Bronchial epithelial cell (primary cell): ENCODE measurements around the gene LRRC1. TPM values are rescaled to one million over a fixed set of nuclear protein-coding genes. Genes with fewer than 3 reads are reported as not detected.

ENCODE experiments used
- DNase-seq: peaks from one replicate; pipeline ENCODE4 v3.0.0-alpha.2; 2010; ENCODE audit warnings: low read depth
- FAIRE-seq: peaks from 2 replicates; lab custom pipeline; 2011; peaks lifted over from hg19 to GRCh38; lab: Jason Lieb, UNC
- H3K27me3 ChIP-seq: 2 replicates; pipeline ENCODE4 v1.5.1; 2011; ENCODE audit warnings: low read length; ENCODE audit not compliant: control insufficient read depth, insufficient read depth
- H3K36me3 ChIP-seq: 2 replicates; pipeline ENCODE4 v1.5.1; 2011; ENCODE audit warnings: low read length; ENCODE audit not compliant: control insufficient read depth, insufficient read depth
- H3K4me3 ChIP-seq: 2 replicates; pipeline ENCODE4 v1.5.1; 2011; ENCODE audit warnings: mild to moderate bottlenecking, low read depth, low read length, control low read depth
- total RNA-seq: library from RNA; depleted of rRNA; stranded (reverse); fragments of >200 nt; gene quantifications from 2 replicates; pipeline ENCODE4 v1.2.1, GENCODE V29; 2014
- TF ChIP-seq, protein P1 (sequence below): IDR thresholded peaks from 2 replicates; pipeline ENCODE4 v1.5.1; 2011; ENCODE audit warnings: mild to moderate bottlenecking, moderate library complexity, low read length, control low read depth, inconsistent platforms; ENCODE audit not compliant: insufficient read depth, severe bottlenecking

Gene LRRC1
- total RNA-seq, 1 donor from 2014 or later, result 19.7 TPM

- TF ChIP-seq, protein P1, sequence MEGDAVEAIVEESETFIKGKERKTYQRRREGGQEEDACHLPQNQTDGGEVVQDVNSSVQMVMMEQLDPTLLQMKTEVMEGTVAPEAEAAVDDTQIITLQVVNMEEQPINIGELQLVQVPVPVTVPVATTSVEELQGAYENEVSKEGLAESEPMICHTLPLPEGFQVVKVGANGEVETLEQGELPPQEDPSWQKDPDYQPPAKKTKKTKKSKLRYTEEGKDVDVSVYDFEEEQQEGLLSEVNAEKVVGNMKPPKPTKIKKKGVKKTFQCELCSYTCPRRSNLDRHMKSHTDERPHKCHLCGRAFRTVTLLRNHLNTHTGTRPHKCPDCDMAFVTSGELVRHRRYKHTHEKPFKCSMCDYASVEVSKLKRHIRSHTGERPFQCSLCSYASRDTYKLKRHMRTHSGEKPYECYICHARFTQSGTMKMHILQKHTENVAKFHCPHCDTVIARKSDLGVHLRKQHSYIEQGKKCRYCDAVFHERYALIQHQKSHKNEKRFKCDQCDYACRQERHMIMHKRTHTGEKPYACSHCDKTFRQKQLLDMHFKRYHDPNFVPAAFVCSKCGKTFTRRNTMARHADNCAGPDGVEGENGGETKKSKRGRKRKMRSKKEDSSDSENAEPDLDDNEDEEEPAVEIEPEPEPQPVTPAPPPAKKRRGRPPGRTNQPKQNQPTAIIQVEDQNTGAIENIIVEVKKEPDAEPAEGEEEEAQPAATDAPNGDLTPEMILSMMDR, result no peak
- H3K27me3 ChIP-seq, result no peaks in the 10 kb centered on the region
- H3K36me3 ChIP-seq, result no peaks in the 10 kb centered on the region
- FAIRE-seq (no peak), DNase-seq (no peak)
- H3K4me3 ChIP-seq, result no peak overlapping the region
Measured at GRCh38 chr6:53944543-53944942, 149.7 kb downstream of the LRRC1 start.

GRCh38 chr6:53945765-53946407, 151.1 kb downstream of the LRRC1 start:
- Histone ChIP-seq H3K27me3 (no peaks in the 10 kb centered on the region), H3K4me3 (no peak overlapping the region), H3K36me3 (no peaks in the 10 kb centered on the region)
- DNase-seq (no peak), FAIRE-seq (no peak)
- TF ChIP-seq, protein P1, result no peak

GRCh38 chr6:53947780-53948179, 153.0 kb downstream of the LRRC1 start:
- no peak overlapping the region for H3K4me3 ChIP-seq
- no peaks in the 10 kb centered on the region for H3K36me3 ChIP-seq
- no peak for FAIRE-seq
- H3K27me3 ChIP-seq, result no peaks in the 10 kb centered on the region
- TF ChIP-seq, protein P1, result no peak
- no peak for DNase-seq

DNA sequence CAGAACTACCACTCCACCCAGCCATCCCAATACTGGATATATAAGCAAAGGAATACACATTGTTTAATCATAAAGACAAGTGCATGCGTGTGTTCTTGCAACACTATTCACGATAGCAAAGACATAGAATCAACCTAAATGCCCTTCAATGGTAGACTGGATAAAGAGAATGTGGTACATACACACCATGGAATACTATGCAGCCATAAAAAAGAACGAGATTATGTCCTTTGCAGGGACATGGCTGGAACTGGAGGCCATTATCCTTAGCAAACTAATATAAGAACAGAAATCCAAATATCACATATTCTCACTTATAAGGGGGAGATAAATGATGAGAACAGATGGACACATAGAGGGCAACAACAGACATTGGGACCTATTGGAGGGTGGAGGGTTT, 156.6 kb downstream of the LRRC1 start:
- FAIRE-seq (no peak), DNase-seq (no peak)
- no peak overlapping the region for H3K4me3 ChIP-seq
- no peaks in the 10 kb centered on the region for H3K27me3 ChIP-seq
- TF ChIP-seq, protein P1, result no peak
- no peaks in the 10 kb centered on the region for H3K36me3 ChIP-seq

- Histone ChIP-seq H3K27me3 (no peaks in the 10 kb centered on the region), H3K4me3 (no peak overlapping the region), H3K36me3 (no peaks in the 10 kb centered on the region)
- no peak for FAIRE-seq
- DNase-seq, result peak; percentile 65
- TF ChIP-seq, protein P1, result peak; percentile 91
Measured at GRCh38 chr6:53956068-53956711, 161.4 kb downstream of the LRRC1 start.
